BLaER1 (cell line): ENCODE measurements around the gene WDR17.

Source experiments
- H3K27ac ChIP-seq: shearing (Covaris generic); formaldehyde crosslinking; 2 replicates; pipeline ENCODE4 v1.8.1; 2022
- H3K27me3 ChIP-seq: shearing (Covaris generic); formaldehyde crosslinking; 2 replicates; pipeline ENCODE4 v1.8.1; 2022
- H3K36me3 ChIP-seq: shearing (Covaris generic); formaldehyde crosslinking; 2 replicates; pipeline ENCODE4 v1.8.1; 2022
- H3K4me1 ChIP-seq: shearing (Covaris generic); formaldehyde crosslinking; 2 replicates; pipeline ENCODE4 v1.8.1; 2022
- H3K4me2 ChIP-seq: shearing (Covaris generic); formaldehyde crosslinking; 2 replicates; pipeline ENCODE4 v1.8.1; 2022
- H3K4me3 ChIP-seq: shearing (Covaris generic); formaldehyde crosslinking; 2 replicates; pipeline ENCODE4 v1.8.1; 2022
- H3K9ac ChIP-seq: shearing (Covaris generic); formaldehyde crosslinking; 2 replicates; pipeline ENCODE4 v1.8.1; 2022
- H3K9me3 ChIP-seq: shearing (Covaris generic); formaldehyde crosslinking; 2 replicates; pipeline ENCODE4 v1.8.1; 2022
- H4K20me1 ChIP-seq: shearing (Covaris generic); formaldehyde crosslinking; 2 replicates; pipeline ENCODE4 v1.8.1; 2022
- Cebpa-rat ChIP-seq: shearing (Covaris generic); IDR thresholded peaks from 2 replicates; pipeline ENCODE4 v1.8.1; 2022

WDR17 gene

GRCh38 chr4:176084769-176085168 is 19.1 kb downstream of the WDR17 start:
- no peaks in the 10 kb centered on the region for H3K27me3 ChIP-seq
- H4K20me1 ChIP-seq, result no peaks in the 10 kb centered on the region
- no peak overlapping the region for H3K4me2 ChIP-seq
- H3K9me3 ChIP-seq, result no peaks in the 10 kb centered on the region
- H3K27ac ChIP-seq, result no peak overlapping the region
- no peak for TF ChIP-seq Cebpa-rat
- H3K4me1 ChIP-seq, result no peaks in the 10 kb centered on the region
- H3K36me3 ChIP-seq, result no peaks in the 10 kb centered on the region
- H3K4me3 ChIP-seq, result no peak overlapping the region
- no peak overlapping the region for H3K9ac ChIP-seq

DNA sequence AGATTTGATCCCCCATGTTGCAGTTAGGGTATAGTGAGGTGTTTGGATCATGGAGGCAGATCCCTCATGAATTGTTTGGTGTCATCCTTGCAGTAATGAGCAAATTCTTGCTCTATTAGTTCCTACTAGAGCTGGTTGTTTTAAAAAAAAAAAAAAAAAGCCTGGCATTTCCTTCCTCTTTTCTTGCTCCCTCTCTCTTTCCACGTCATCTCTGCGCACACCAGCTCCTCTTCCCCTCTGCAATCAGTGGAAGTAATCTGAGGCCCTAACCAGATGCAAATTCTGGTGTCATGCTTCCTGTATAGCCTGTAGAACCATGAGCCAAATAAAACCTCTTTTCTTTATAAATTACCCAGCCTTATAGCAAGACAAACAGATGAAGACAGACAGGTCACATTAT is 24.5 kb downstream of the WDR17 start:
- no peak overlapping the region for H3K4me2 ChIP-seq
- H3K4me3 ChIP-seq, result no peak overlapping the region
- no peaks in the 10 kb centered on the region for H3K4me1 ChIP-seq
- no peak overlapping the region for H3K27ac ChIP-seq
- no peak overlapping the region for H3K9ac ChIP-seq
- no peak for TF ChIP-seq Cebpa-rat
- no peaks in the 10 kb centered on the region for H3K36me3 ChIP-seq
- no peaks in the 10 kb centered on the region for H4K20me1 ChIP-seq
- H3K9me3 ChIP-seq, result peaks cover 10% of the 10 kb centered on the region
- no peaks in the 10 kb centered on the region for H3K27me3 ChIP-seq

- no peak overlapping the region for H3K4me3 ChIP-seq
- H3K27ac ChIP-seq, result no peak overlapping the region
- no peak for TF ChIP-seq Cebpa-rat
- no peaks in the 10 kb centered on the region for H3K9me3 ChIP-seq
- H3K27me3 ChIP-seq, result no peaks in the 10 kb centered on the region
- no peaks in the 10 kb centered on the region for H3K36me3 ChIP-seq
- H4K20me1 ChIP-seq, result no peaks in the 10 kb centered on the region
- H3K9ac ChIP-seq, result no peak overlapping the region
- H3K4me1 ChIP-seq, result no peaks in the 10 kb centered on the region
- no peak overlapping the region for H3K4me2 ChIP-seq
Observed at GRCh38 chr4:176099314-176099713, 33.7 kb downstream of the WDR17 start.

GRCh38 chr4:176102414-176103063 is 36.9 kb downstream of the WDR17 start:
- no peaks in the 10 kb centered on the region for H3K27me3 ChIP-seq
- no peaks in the 10 kb centered on the region for H3K36me3 ChIP-seq
- H3K4me1 ChIP-seq, result no peaks in the 10 kb centered on the region
- H4K20me1 ChIP-seq, result no peaks in the 10 kb centered on the region
- H3K4me3 ChIP-seq, result no peak overlapping the region
- no peak overlapping the region for H3K9ac ChIP-seq
- no peak overlapping the region for H3K27ac ChIP-seq
- H3K4me2 ChIP-seq, result no peak overlapping the region
- TF ChIP-seq Cebpa-rat, result no peak
- no peaks in the 10 kb centered on the region for H3K9me3 ChIP-seq

- Histone ChIP-seq H3K4me3 (no peak overlapping the region), H3K4me1 (no peaks in the 10 kb centered on the region), H3K4me2 (no peak overlapping the region), H3K36me3 (no peaks in the 10 kb centered on the region), H3K27ac (no peak overlapping the region), H3K27me3 (no peaks in the 10 kb centered on the region), H3K9ac (no peak overlapping the region), H4K20me1 (no peaks in the 10 kb centered on the region), H3K9me3 (no peaks in the 10 kb centered on the region)
- TF ChIP-seq Cebpa-rat, result no peak
Observed at GRCh38 chr4:176107695-176108094, 42.1 kb downstream of the WDR17 start.

DNA sequence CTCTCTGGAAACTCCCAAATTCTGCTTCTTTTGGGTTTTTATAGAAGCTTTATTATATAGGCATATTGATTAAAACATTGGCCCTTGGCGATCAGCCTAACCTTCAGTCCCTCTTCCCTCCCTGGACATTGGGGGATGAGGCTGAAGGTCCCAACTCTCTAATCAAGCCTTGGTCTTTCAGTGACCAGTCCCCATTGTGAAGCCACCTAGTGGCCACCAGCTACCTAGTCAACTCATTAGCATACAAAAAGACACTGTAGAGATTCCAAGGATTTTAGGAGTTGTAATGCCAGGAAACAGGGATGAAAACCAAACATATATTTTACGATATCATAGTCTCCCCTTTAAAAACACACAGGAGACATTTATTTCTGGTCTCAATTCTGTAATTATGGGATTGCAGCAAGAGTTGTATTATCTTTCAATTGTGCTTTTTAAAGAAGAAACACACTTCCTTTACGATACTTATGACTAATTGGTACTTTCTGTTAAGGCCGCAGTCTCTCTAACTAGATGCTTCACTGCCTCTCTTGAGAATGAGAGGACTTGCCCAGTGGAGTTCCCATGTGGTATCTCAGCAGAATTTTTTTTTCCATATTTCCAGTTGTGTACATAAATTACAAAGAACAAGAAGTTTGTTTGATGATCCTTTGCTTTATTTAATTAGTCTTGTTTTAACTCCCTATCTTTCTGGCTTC is 58.2 kb downstream of the WDR17 start:
- no peaks in the 10 kb centered on the region for H3K4me1 ChIP-seq
- H3K4me2 ChIP-seq, result no peak overlapping the region
- no peaks in the 10 kb centered on the region for H3K27me3 ChIP-seq
- no peak for TF ChIP-seq Cebpa-rat
- H3K27ac ChIP-seq, result no peak overlapping the region
- H3K9me3 ChIP-seq, result no peaks in the 10 kb centered on the region
- H3K9ac ChIP-seq, result no peak overlapping the region
- H3K36me3 ChIP-seq, result no peaks in the 10 kb centered on the region
- H3K4me3 ChIP-seq, result no peak overlapping the region
- H4K20me1 ChIP-seq, result no peaks in the 10 kb centered on the region

DNA sequence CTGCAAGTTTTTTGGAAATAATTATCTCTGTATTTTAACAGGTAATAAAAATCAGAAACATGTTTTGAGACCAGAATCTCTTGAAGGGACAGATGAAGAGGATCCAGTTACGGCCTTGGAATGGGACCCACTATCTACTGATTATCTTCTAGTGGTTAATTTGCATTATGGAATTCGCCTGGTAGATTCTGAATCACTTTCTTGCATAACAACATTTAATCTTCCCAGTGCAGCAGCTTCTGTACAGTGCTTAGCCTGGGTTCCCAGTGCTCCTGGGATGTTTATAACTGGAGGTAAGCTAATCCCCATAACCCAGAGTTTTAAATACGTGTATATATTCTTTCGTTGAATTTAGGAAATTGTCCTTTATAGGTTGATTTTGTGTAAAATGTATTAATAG is 59.4 kb downstream of the WDR17 start:
- no peak overlapping the region for H3K4me3 ChIP-seq
- no peaks in the 10 kb centered on the region for H3K27me3 ChIP-seq
- H3K9ac ChIP-seq, result no peak overlapping the region
- no peak overlapping the region for H3K4me2 ChIP-seq
- no peaks in the 10 kb centered on the region for H3K4me1 ChIP-seq
- no peaks in the 10 kb centered on the region for H3K36me3 ChIP-seq
- H3K27ac ChIP-seq, result no peak overlapping the region
- TF ChIP-seq Cebpa-rat, result no peak
- H3K9me3 ChIP-seq, result no peaks in the 10 kb centered on the region
- H4K20me1 ChIP-seq, result no peaks in the 10 kb centered on the region

- H3K27ac ChIP-seq, result no peak overlapping the region
- H3K36me3 ChIP-seq, result no peaks in the 10 kb centered on the region
- no peaks in the 10 kb centered on the region for H3K4me1 ChIP-seq
- no peak overlapping the region for H3K4me2 ChIP-seq
- H4K20me1 ChIP-seq, result no peaks in the 10 kb centered on the region
- no peak for TF ChIP-seq Cebpa-rat
- H3K9ac ChIP-seq, result no peak overlapping the region
- no peak overlapping the region for H3K4me3 ChIP-seq
- no peaks in the 10 kb centered on the region for H3K27me3 ChIP-seq
- no peaks in the 10 kb centered on the region for H3K9me3 ChIP-seq
Observed at GRCh38 chr4:176134670-176135069, 69.0 kb downstream of the WDR17 start.

- Histone ChIP-seq H3K27ac (no peak overlapping the region), H4K20me1 (no peaks in the 10 kb centered on the region), H3K4me2 (no peak overlapping the region), H3K27me3 (no peaks in the 10 kb centered on the region), H3K9me3 (no peaks in the 10 kb centered on the region), H3K4me3 (no peak overlapping the region), H3K36me3 (no peaks in the 10 kb centered on the region), H3K4me1 (no peaks in the 10 kb centered on the region), H3K9ac (no peak overlapping the region)
- no peak for TF ChIP-seq Cebpa-rat
Observed at GRCh38 chr4:176137631-176138030, 72.0 kb downstream of the WDR17 start.

- Histone ChIP-seq H3K36me3 (no peaks in the 10 kb centered on the region), H4K20me1 (no peaks in the 10 kb centered on the region), H3K9me3 (no peaks in the 10 kb centered on the region), H3K9ac (no peak overlapping the region), H3K4me2 (no peak overlapping the region), H3K4me3 (no peak overlapping the region), H3K27me3 (no peaks in the 10 kb centered on the region), H3K27ac (no peak overlapping the region), H3K4me1 (no peaks in the 10 kb centered on the region)
- no peak for TF ChIP-seq Cebpa-rat
Observed at GRCh38 chr4:176139518-176139917, 73.9 kb downstream of the WDR17 start.
